HG02870 (cell line): ENCODE results near the gene TBC1D3K.
"Not testable (repeated sequence)": the region's sequence is repeated elsewhere in the genome, so short reads cannot be mapped to it uniquely, and the experiment has no call there.

Experiments
- ATAC-seq: cut with Tn5 transposase; IDR thresholded peaks from one replicate; pipeline ENCODE4 v1.9.1; 2021; ENCODE audit warnings: mild to moderate bottlenecking, moderate library complexity; ENCODE audit not compliant: unreplicated experiment

The TBC1D3K gene

DNA sequence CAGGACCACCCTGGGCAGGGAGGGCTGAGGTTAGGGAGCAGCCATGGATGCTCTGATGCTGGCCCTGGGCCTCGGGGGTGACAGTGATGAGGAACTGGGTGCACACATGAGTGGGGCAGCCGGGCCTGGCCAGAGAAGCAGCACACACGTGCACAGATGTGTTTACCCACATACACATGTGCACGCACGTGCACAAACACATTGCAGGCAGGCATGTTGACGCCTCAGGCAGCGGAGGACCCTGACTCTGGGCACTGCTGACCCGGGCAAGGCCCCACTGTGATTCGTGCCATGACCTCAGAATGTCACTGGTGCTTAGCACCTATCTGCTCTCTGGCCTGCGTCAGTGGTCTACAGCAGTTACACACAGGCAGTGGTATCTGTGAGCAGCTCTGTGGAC, at the start of gene TBC1D3K:
Gene TBC1D3K, plus strand, starts transcription at position 301 of the 400 bp plus-strand sequence. CDS start 1,585 bp downstream, outside the sequence.
- ATAC-seq: not testable (repeated sequence)

DNA sequence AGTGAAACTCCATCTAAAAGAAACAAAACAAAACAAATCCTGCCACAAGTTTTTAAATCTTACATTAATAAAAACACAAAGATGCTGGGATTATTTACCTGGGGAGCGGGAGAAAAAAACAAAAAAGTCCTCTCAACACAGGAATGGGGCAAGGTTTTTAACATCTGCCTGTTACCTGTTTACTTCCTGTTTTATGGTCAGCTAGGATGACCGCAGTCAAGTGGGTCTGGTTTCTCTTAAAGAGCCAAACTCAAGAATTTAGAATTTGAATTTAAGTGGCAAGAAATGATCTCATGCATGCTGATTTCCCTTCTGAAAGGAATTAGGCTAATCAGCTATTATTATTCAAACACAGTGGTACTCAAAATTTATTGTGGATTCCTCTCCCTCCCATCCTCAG, 39.7 kb upstream of the TBC1D3K start:
- no peak for ATAC-seq

DNA sequence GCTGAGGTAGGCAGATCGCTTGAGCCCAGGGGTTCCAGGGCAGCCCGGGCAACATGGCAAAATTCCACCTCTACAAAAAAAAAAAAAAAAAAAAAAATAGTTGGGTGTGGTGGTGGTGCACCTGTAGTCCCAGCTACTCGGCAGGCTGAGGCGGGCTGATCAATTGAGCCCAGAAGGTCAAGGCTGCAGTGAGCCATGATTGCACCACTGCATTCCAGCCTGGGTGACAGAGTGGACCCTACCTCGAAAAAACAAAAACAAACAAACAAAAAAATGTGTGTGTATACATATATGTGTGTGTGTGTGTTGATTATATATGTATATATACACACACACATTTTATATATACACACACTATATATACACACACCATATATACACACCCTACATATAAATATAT, 39.1 kb upstream of the TBC1D3K start:
- ATAC-seq: no peak

DNA sequence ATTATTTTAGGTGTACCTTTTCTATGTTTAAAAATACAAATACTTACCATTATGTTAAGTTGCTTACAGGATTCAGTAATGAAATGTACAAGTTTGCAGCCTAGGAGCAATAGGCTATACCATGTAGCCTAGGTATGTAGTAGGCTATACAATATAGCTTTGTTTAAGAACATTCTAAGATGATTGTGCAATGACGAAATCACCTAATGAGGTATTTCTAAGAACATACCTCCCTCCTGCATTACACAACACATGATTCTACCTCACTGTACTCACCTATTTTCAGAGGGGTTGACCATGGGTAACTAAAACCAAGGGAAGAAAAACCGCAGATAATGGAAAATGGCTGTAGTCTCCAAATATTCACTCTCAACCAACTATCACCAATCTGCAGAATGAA, 35.3 kb upstream of the TBC1D3K start:
- ATAC-seq: no peak

DNA sequence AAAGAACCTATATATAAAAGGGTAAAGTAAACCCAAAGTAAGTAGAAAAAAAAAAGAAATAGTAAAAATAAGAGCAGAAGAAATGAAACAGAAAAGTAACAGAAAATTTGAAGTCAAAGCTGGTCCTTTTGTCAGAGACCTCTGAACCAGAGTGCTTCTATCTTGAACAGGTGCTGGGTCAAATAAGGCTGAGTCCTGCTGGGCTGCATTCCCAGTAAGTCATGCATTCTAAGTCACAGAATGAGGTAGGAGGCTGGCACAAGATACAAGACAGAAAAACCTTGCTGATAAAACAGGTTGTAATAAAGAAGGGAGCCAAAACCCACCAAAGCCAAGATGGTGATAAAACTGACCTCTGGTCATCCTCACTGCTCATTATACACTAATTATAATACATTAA, 27.3 kb upstream of the TBC1D3K start:
- ATAC-seq: not testable (repeated sequence)
